Measurements from ENCODE around the gene KIF3C. TPM values are rescaled to one million over a fixed set of nuclear protein-coding genes. Genes with fewer than 3 reads are reported as not detected.

Gene KIF3C
- total and polyA plus RNA-seq, 2 of the 4 experiments (the other 2 are of a cell fraction): 8.3 to 15.4 TPM

- ChIA-PET POLR2A (ENCODE audit: unreplicated experiment) (interaction anchor here (0.6 kb wide), 1 partner anchor 23 kb away, joined by 4 read pairs; the partner anchor contains the start of gene RAB10), CTCF (no interaction called here)
- intact Hi-C loops (cut with micrococcal nuclease): no loop called here
- no peak overlapping the region for H3K14ac ChIP-seq (replicated peaks; ENCODE audit: low read depth, low read length)
- H3K23ac ChIP-seq (ENCODE audit: low read depth, low read length): no peak overlapping the region
- H3K4ac ChIP-seq (ENCODE audit: low read depth, low read length): no peak overlapping the region
- no peak overlapping the region for H3K9ac ChIP-seq (ENCODE audit: low read depth, low read length)
- no peak overlapping the region for H4K5ac ChIP-seq (ENCODE audit: low read depth, low read length)
- DNase-seq (no peak), ATAC-seq (ENCODE audit: low read depth) (no peak)
- TF ChIP-seq, protein P1, sequence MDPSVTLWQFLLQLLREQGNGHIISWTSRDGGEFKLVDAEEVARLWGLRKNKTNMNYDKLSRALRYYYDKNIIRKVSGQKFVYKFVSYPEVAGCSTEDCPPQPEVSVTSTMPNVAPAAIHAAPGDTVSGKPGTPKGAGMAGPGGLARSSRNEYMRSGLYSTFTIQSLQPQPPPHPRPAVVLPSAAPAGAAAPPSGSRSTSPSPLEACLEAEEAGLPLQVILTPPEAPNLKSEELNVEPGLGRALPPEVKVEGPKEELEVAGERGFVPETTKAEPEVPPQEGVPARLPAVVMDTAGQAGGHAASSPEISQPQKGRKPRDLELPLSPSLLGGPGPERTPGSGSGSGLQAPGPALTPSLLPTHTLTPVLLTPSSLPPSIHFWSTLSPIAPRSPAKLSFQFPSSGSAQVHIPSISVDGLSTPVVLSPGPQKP (IDR thresholded peaks at IDR 0.05; ENCODE audit: borderline replicate concordance, low read depth, low read length): no peak
- TF ChIP-seq MAFK (IDR thresholded peaks at IDR 0.05; ENCODE audit: low read depth, low read length): no peak
- TF ChIP-seq, protein P2, sequence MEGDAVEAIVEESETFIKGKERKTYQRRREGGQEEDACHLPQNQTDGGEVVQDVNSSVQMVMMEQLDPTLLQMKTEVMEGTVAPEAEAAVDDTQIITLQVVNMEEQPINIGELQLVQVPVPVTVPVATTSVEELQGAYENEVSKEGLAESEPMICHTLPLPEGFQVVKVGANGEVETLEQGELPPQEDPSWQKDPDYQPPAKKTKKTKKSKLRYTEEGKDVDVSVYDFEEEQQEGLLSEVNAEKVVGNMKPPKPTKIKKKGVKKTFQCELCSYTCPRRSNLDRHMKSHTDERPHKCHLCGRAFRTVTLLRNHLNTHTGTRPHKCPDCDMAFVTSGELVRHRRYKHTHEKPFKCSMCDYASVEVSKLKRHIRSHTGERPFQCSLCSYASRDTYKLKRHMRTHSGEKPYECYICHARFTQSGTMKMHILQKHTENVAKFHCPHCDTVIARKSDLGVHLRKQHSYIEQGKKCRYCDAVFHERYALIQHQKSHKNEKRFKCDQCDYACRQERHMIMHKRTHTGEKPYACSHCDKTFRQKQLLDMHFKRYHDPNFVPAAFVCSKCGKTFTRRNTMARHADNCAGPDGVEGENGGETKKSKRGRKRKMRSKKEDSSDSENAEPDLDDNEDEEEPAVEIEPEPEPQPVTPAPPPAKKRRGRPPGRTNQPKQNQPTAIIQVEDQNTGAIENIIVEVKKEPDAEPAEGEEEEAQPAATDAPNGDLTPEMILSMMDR (conservative IDR thresholded peaks at IDR 0.05; ENCODE audit: low read depth, low read length): no peak
- peaks cover 14% of the 10 kb centered on the region for H3K9me1 ChIP-seq (ENCODE audit: insufficient read depth, low read length)
- peaks cover 5% of the 10 kb centered on the region for H4K20me1 ChIP-seq (ENCODE audit: insufficient read depth, low read length)
- H4K8ac ChIP-seq (ENCODE audit: low read depth in 2 of 2, low read length in 2 of 2): no peak overlapping the region
- H3K27ac ChIP-seq (ENCODE audit: insufficient read depth, low read length): no peak overlapping the region
- peaks cover 16% of the 10 kb centered on the region for H3K4me1 ChIP-seq (ENCODE audit: control insufficient read depth, insufficient read depth, low read length)
- no peak overlapping the region for H2BK15ac ChIP-seq (ENCODE audit: low read depth, low read length)
- no peak overlapping the region for H2AK9ac ChIP-seq (replicated peaks; ENCODE audit: low read depth, low read length, poor library complexity)
- no peaks in the 10 kb centered on the region for H3K9me3 ChIP-seq (ENCODE audit: control insufficient read depth, insufficient read depth, low read length)
- no peak overlapping the region for H2AK5ac ChIP-seq (ENCODE audit: low read depth, low read length)
- no peak overlapping the region for H2BK5ac ChIP-seq (ENCODE audit: low read depth, low read length, poor library complexity, severe bottlenecking)
- H3K4me2 ChIP-seq (ENCODE audit: low read depth, low read length): no peak overlapping the region
- no peak overlapping the region for H2BK20ac ChIP-seq (ENCODE audit: low read depth, low read length)
- H2BK120ac ChIP-seq (ENCODE audit: low read depth, low read length): no peak overlapping the region
- no peak overlapping the region for H3K18ac ChIP-seq (ENCODE audit: low read depth, low read length)
- H2AFZ ChIP-seq (replicated peaks; ENCODE audit: low read length, poor library complexity): no peak overlapping the region
- no peak overlapping the region for H3K56ac ChIP-seq (ENCODE audit: extremely low read depth, insufficient read depth, low read length)
- dilution Hi-C loops (cut with HindIII; ENCODE audit: low sequenced_read_pairs, unreplicated experiment): no loop called here
- H3K4me3 ChIP-seq (ENCODE audit: insufficient read depth, low read depth, low read length): no peak overlapping the region
- H3K79me1 ChIP-seq (ENCODE audit: low read depth in 1 of 2, low read length in 2 of 2): no peaks in the 10 kb centered on the region; a peak in 1 of 4 replicates
- no peaks in the 10 kb centered on the region for H3K27me3 ChIP-seq (ENCODE audit: control insufficient read depth, insufficient read depth, low read length)
- in situ Hi-C loops (cut with MboI; ENCODE audit: low sequenced_read_pairs): no loop called here
- no peak overlapping the region for H4K91ac ChIP-seq (ENCODE audit: insufficient read depth, low read depth, low read length)
- no CpG with 5 or more reads among the region's 3 CpGs for WGBS, 2 experiments (ENCODE audit: extremely low coverage in 2 of 2, insufficient read length in 1 of 2)
- no peaks in the 10 kb centered on the region for H3K36me3 ChIP-seq (ENCODE audit: control insufficient read depth, insufficient read depth, low read length)
- no TSS peak for BruUV-seq (replicated peaks)
Observed at GRCh38 chr2:26010943-26011342, 28.6 kb upstream of the KIF3C start.

Data from IMR-90 (cell line).